ENCODE measurements around the gene SPA17. TPM values are rescaled to one million over a fixed set of nuclear protein-coding genes. Genes with fewer than 3 reads are reported as not detected.

SPA17 gene
- total and polyA plus RNA-seq, 5 donors from 2014 or later, result 0.22 to 2.5 (median 1.1) TPM

GRCh38 chr11:124667601-124668000, 6.1 kb upstream of the SPA17 start:
- peaks cover 8% of the 10 kb centered on the region for H3K27me3 Mint-ChIP-seq
- Histone ChIP-seq H3K27me3 (ENCODE audit: control insufficient read depth, insufficient read depth, low read length) (no peaks in the 10 kb centered on the region), H3K4me3 (ENCODE audit: low read depth, low read length) (no peak overlapping the region), H3K4me1 (ENCODE audit: control insufficient read depth, insufficient read depth, low read length, poor library complexity, severe bottlenecking) (peaks cover 7% of the 10 kb centered on the region), H3K27ac (ENCODE audit: insufficient read depth, low read length, poor library complexity, severe bottlenecking) (no peak overlapping the region), H3K9me3 (ENCODE audit: control insufficient read depth in 2 of 2, low read length in 2 of 2) (no peaks in the 10 kb centered on the region), H3K36me3 (ENCODE audit: control insufficient read depth, insufficient read depth, low read length) (no peaks in the 10 kb centered on the region)
- H3K9me3 Mint-ChIP-seq, result no peaks in the 10 kb centered on the region
- ATAC-seq (ENCODE audit: low read depth in 2 of 2) (no peak), DNase-seq (no peak)
- H3K36me3 Mint-ChIP-seq, result peaks cover 7% of the 10 kb centered on the region
- peaks cover 0 to 18% (median 13%) of the 10 kb centered on the region in 4 donors for H3K4me1 Mint-ChIP-seq
- no peak overlapping the region for H3K4me3 Mint-ChIP-seq
- H3K27ac Mint-ChIP-seq, result no peak overlapping the region

GRCh38 chr11:124669193-124669592, 4.5 kb upstream of the SPA17 start:
- Histone ChIP-seq H3K27me3 (ENCODE audit: control insufficient read depth, insufficient read depth, low read length) (no peaks in the 10 kb centered on the region), H3K4me3 (ENCODE audit: low read depth, low read length) (no peak overlapping the region), H3K27ac (ENCODE audit: insufficient read depth, low read length, poor library complexity, severe bottlenecking) (no peak overlapping the region), H3K36me3 (ENCODE audit: control insufficient read depth, insufficient read depth, low read length) (no peaks in the 10 kb centered on the region), H3K9me3 (ENCODE audit: control insufficient read depth in 2 of 2, low read length in 2 of 2) (no peaks in the 10 kb centered on the region), H3K4me1 (ENCODE audit: control insufficient read depth, insufficient read depth, low read length, poor library complexity, severe bottlenecking) (peaks cover 19% of the 10 kb centered on the region)
- H3K27me3 Mint-ChIP-seq, result peaks cover 16% of the 10 kb centered on the region
- peaks cover 0 to 31% (median 20%) of the 10 kb centered on the region in 4 donors for H3K4me1 Mint-ChIP-seq
- H3K4me3 Mint-ChIP-seq, result no peak overlapping the region
- H3K27ac Mint-ChIP-seq, result no peak overlapping the region
- H3K9me3 Mint-ChIP-seq, result no peaks in the 10 kb centered on the region
- ATAC-seq (ENCODE audit: low read depth in 2 of 2) (no peak), DNase-seq (peak; percentile 40 to 62 (median 59))
- peaks cover 7% of the 10 kb centered on the region for H3K36me3 Mint-ChIP-seq

GRCh38 chr11:124670732-124671131, 3.0 kb upstream of the SPA17 start:
- Mint-ChIP-seq H3K4me3 (peak overlapping the region in 3 of 4 donors; percentile 9 to 85 (median 19)), H3K27ac (peak overlapping the region in 1 of 3 donors; percentile 62), H3K27me3 (peaks cover 20% of the 10 kb centered on the region), H3K36me3 (no peaks in the 10 kb centered on the region), H3K9me3 (peaks cover 0 to 1% (median 0%) of the 10 kb centered on the region in 7 donors), H3K4me1 (peaks cover 0 to 40% (median 23%) of the 10 kb centered on the region in 4 donors)
- Histone ChIP-seq H3K27ac (ENCODE audit: insufficient read depth, low read length, poor library complexity, severe bottlenecking) (no peak overlapping the region), H3K27me3 (ENCODE audit: control insufficient read depth, insufficient read depth, low read length) (no peaks in the 10 kb centered on the region), H3K36me3 (ENCODE audit: control insufficient read depth, insufficient read depth, low read length) (no peaks in the 10 kb centered on the region), H3K9me3 (ENCODE audit: control insufficient read depth in 2 of 2, low read length in 2 of 2) (no peaks in the 10 kb centered on the region), H3K4me3 (ENCODE audit: low read depth, low read length) (no peak overlapping the region), H3K4me1 (ENCODE audit: control insufficient read depth, insufficient read depth, low read length, poor library complexity, severe bottlenecking) (peaks cover 22% of the 10 kb centered on the region)
- DNase-seq (peak in 2 of 3 donors; percentile 42 to 61), ATAC-seq (ENCODE audit: low read depth in 2 of 2) (peak in 1 of 2 donors; percentile 13)

- peaks cover 22% of the 10 kb centered on the region for H3K4me1 ChIP-seq (ENCODE audit: control insufficient read depth, insufficient read depth, low read length, poor library complexity, severe bottlenecking)
- H3K27ac Mint-ChIP-seq, result peak overlapping the region; percentile 63 to 92 (median 90)
- H3K27me3 ChIP-seq (ENCODE audit: control insufficient read depth, insufficient read depth, low read length), result peaks cover 3% of the 10 kb centered on the region
- peaks cover 20% of the 10 kb centered on the region for H3K27me3 Mint-ChIP-seq
- H3K9me3 ChIP-seq (ENCODE audit: control insufficient read depth in 2 of 2, low read length in 2 of 2), result no peaks in the 10 kb centered on the region
- no peaks in the 10 kb centered on the region for H3K36me3 ChIP-seq (ENCODE audit: control insufficient read depth, insufficient read depth, low read length)
- H3K9me3 Mint-ChIP-seq, result peaks cover 0 to 1% (median 0%) of the 10 kb centered on the region in 7 donors
- H3K36me3 Mint-ChIP-seq, result no peaks in the 10 kb centered on the region
- H3K4me1 Mint-ChIP-seq, result peaks cover 0 to 40% (median 23%) of the 10 kb centered on the region in 4 donors
- DNase-seq (no peak), ATAC-seq (ENCODE audit: low read depth in 2 of 2) (no peak)
- H3K4me3 ChIP-seq (ENCODE audit: low read depth, low read length), result peak overlapping the region; percentile 43
- peak overlapping the region; percentile 85 to 94 (median 90) for H3K4me3 Mint-ChIP-seq
- no peak overlapping the region for H3K27ac ChIP-seq (ENCODE audit: insufficient read depth, low read length, poor library complexity, severe bottlenecking)
Measured at GRCh38 chr11:124672536-124673215, 1.0 kb upstream of the SPA17 start.

GRCh38 chr11:124674168-124674517, 439 bp downstream of the SPA17 start:
- H3K9me3 Mint-ChIP-seq, result peaks cover 0 to 1% (median 0%) of the 10 kb centered on the region in 7 donors
- peaks cover 0 to 40% (median 23%) of the 10 kb centered on the region in 4 donors for H3K4me1 Mint-ChIP-seq
- Histone ChIP-seq H3K27me3 (ENCODE audit: control insufficient read depth, insufficient read depth, low read length) (peaks cover 5% of the 10 kb centered on the region), H3K9me3 (ENCODE audit: control insufficient read depth in 2 of 2, low read length in 2 of 2) (no peaks in the 10 kb centered on the region), H3K4me1 (ENCODE audit: control insufficient read depth, insufficient read depth, low read length, poor library complexity, severe bottlenecking) (peaks cover 22% of the 10 kb centered on the region), H3K27ac (ENCODE audit: insufficient read depth, low read length, poor library complexity, severe bottlenecking) (peak overlapping the region; percentile 80), H3K36me3 (ENCODE audit: control insufficient read depth, insufficient read depth, low read length) (no peaks in the 10 kb centered on the region), H3K4me3 (ENCODE audit: low read depth, low read length) (no peak overlapping the region)
- peaks cover 20% of the 10 kb centered on the region for H3K27me3 Mint-ChIP-seq
- H3K36me3 Mint-ChIP-seq, result no peaks in the 10 kb centered on the region
- peak overlapping the region; percentile 87 to 96 (median 92) for H3K27ac Mint-ChIP-seq
- H3K4me3 Mint-ChIP-seq, result peak overlapping the region; percentile 85 to 94 (median 90)
- ATAC-seq (ENCODE audit: low read depth in 2 of 2) (no peak), DNase-seq (no peak)

GRCh38 chr11:124674571-124674970, 867 bp downstream of the SPA17 start:
- Mint-ChIP-seq H3K4me3 (peak overlapping the region; percentile 85 to 94 (median 90)), H3K27ac (peak overlapping the region; percentile 58 to 96 (median 92)), H3K36me3 (no peaks in the 10 kb centered on the region), H3K4me1 (peaks cover 0 to 40% (median 23%) of the 10 kb centered on the region in 4 donors), H3K27me3 (peaks cover 20% of the 10 kb centered on the region), H3K9me3 (peaks cover 0 to 1% (median 0%) of the 10 kb centered on the region in 7 donors)
- no peaks in the 10 kb centered on the region for H3K36me3 ChIP-seq (ENCODE audit: control insufficient read depth, insufficient read depth, low read length)
- H3K9me3 ChIP-seq (ENCODE audit: control insufficient read depth in 2 of 2, low read length in 2 of 2), result no peaks in the 10 kb centered on the region
- DNase-seq (no peak), ATAC-seq (ENCODE audit: low read depth in 2 of 2) (no peak)
- no peak overlapping the region for H3K4me3 ChIP-seq (ENCODE audit: low read depth, low read length)
- peaks cover 5% of the 10 kb centered on the region for H3K27me3 ChIP-seq (ENCODE audit: control insufficient read depth, insufficient read depth, low read length)
- peaks cover 22% of the 10 kb centered on the region for H3K4me1 ChIP-seq (ENCODE audit: control insufficient read depth, insufficient read depth, low read length, poor library complexity, severe bottlenecking)
- peak overlapping the region; percentile 80 for H3K27ac ChIP-seq (ENCODE audit: insufficient read depth, low read length, poor library complexity, severe bottlenecking)

GRCh38 chr11:124676386-124676785, 2.7 kb downstream of the SPA17 start:
- ATAC-seq (ENCODE audit: low read depth in 2 of 2) (no peak), DNase-seq (no peak)
- H3K4me3 Mint-ChIP-seq, result peak overlapping the region in 2 of 4 donors; percentile 21
- peaks cover 0 to 3% of the 10 kb centered on the region in 2 experiments for H3K9me3 ChIP-seq (ENCODE audit: control insufficient read depth in 2 of 2, low read length in 2 of 2)
- H3K36me3 ChIP-seq (ENCODE audit: control insufficient read depth, insufficient read depth, low read length), result no peaks in the 10 kb centered on the region
- H3K4me3 ChIP-seq (ENCODE audit: low read depth, low read length), result no peak overlapping the region
- no peak overlapping the region for H3K27ac ChIP-seq (ENCODE audit: insufficient read depth, low read length, poor library complexity, severe bottlenecking)
- H3K4me1 Mint-ChIP-seq, result peaks cover 0 to 31% (median 16%) of the 10 kb centered on the region in 4 donors
- peaks cover 15% of the 10 kb centered on the region for H3K4me1 ChIP-seq (ENCODE audit: control insufficient read depth, insufficient read depth, low read length, poor library complexity, severe bottlenecking)
- peaks cover 0 to 1% (median 0%) of the 10 kb centered on the region in 7 donors for H3K9me3 Mint-ChIP-seq
- H3K27me3 Mint-ChIP-seq, result peaks cover 24% of the 10 kb centered on the region
- no peak overlapping the region for H3K27ac Mint-ChIP-seq
- H3K36me3 Mint-ChIP-seq, result no peaks in the 10 kb centered on the region
- H3K27me3 ChIP-seq (ENCODE audit: control insufficient read depth, insufficient read depth, low read length), result peaks cover 5% of the 10 kb centered on the region

Measured in CD4-positive, CD25-positive, alpha-beta regulatory T cell (primary cell).